BE2C (cell line): ENCODE measurements around the gene ACSF2.

Source experiments
- DNase-seq: peaks from one replicate; pipeline ENCODE4 v3.0.0-alpha.2; 2020
- H3K27me3 ChIP-seq: fragments of 250-450 bp; sonication (Bioruptor Pico); 2 replicates; pipeline ENCODE4 v1.5.1; 2020; ENCODE audit warnings: mild to moderate bottlenecking
- H3K36me3 ChIP-seq: fragments of 250-450 bp; sonication (Bioruptor Pico); 2 replicates; pipeline ENCODE4 v1.5.1; 2020; ENCODE audit warnings: mild to moderate bottlenecking
- H3K4me1 ChIP-seq: fragments of 250-450 bp; sonication (Bioruptor Pico); 2 replicates; pipeline ENCODE4 v1.5.1; 2020
- H3K4me3 ChIP-seq: 2 replicates; pipeline ENCODE4 v1.5.1; 2011; ENCODE audit warnings: low read depth, low read length
- H3K9me3 ChIP-seq: fragments of 250-450 bp; sonication (Bioruptor Pico); 2 replicates; pipeline ENCODE4 v1.5.1; 2020
- CTCF ChIP-seq: IDR thresholded peaks from 2 replicates; pipeline ENCODE4 v1.5.1; 2012; ENCODE audit warnings: mild to moderate bottlenecking, low read depth, low read length

ACSF2 gene

GRCh38 chr17:50495918-50496317, 69.9 kb downstream of the ACSF2 start:
- H3K36me3 ChIP-seq, result no peaks in the 10 kb centered on the region
- no peak for TF ChIP-seq CTCF
- H3K4me1 ChIP-seq, result no peaks in the 10 kb centered on the region
- no peaks in the 10 kb centered on the region for H3K27me3 ChIP-seq
- no peak for DNase-seq
- H3K9me3 ChIP-seq, result no peaks in the 10 kb centered on the region
- H3K4me3 ChIP-seq, result no peak overlapping the region

- Histone ChIP-seq H3K4me3 (no peak overlapping the region), H3K36me3 (no peaks in the 10 kb centered on the region), H3K4me1 (no peaks in the 10 kb centered on the region), H3K9me3 (no peaks in the 10 kb centered on the region), H3K27me3 (no peaks in the 10 kb centered on the region)
- no peak for DNase-seq
- no peak for TF ChIP-seq CTCF
Measured at GRCh38 chr17:50498021-50498874, 72.2 kb downstream of the ACSF2 start.

GRCh38 chr17:50499270-50499669, 73.3 kb downstream of the ACSF2 start:
- Histone ChIP-seq H3K36me3 (no peaks in the 10 kb centered on the region), H3K4me1 (no peaks in the 10 kb centered on the region), H3K4me3 (no peak overlapping the region), H3K9me3 (no peaks in the 10 kb centered on the region), H3K27me3 (no peaks in the 10 kb centered on the region)
- no peak for DNase-seq
- TF ChIP-seq CTCF, result no peak

GRCh38 chr17:50499721-50500120, 73.7 kb downstream of the ACSF2 start:
- Histone ChIP-seq H3K36me3 (no peaks in the 10 kb centered on the region), H3K4me3 (no peak overlapping the region), H3K9me3 (no peaks in the 10 kb centered on the region), H3K4me1 (no peaks in the 10 kb centered on the region), H3K27me3 (no peaks in the 10 kb centered on the region)
- DNase-seq, result no peak
- no peak for TF ChIP-seq CTCF

GRCh38 chr17:50501054-50501453, 75.0 kb downstream of the ACSF2 start:
- no peak for DNase-seq

More at GRCh38 chr17:50501054-50501453, 75.0 kb downstream of the ACSF2 start:
- Histone ChIP-seq H3K9me3 (no peaks in the 10 kb centered on the region), H3K4me3 (no peak overlapping the region), H3K4me1 (no peaks in the 10 kb centered on the region), H3K27me3 (no peaks in the 10 kb centered on the region), H3K36me3 (no peaks in the 10 kb centered on the region)
- peak; percentile 60 for TF ChIP-seq CTCF
